CD1c-positive myeloid dendritic cell (primary cell): ENCODE data around the gene MACROD1.
"Not testable (repeated sequence)": the region's sequence is repeated elsewhere in the genome, so short reads cannot be mapped to it uniquely, and the experiment has no call there.

Source experiments
- DNase-seq: peaks from one replicate; pipeline ENCODE4 v3.0.0-alpha.2; 2016; ENCODE audit errors: extremely low spot score

Gene MACROD1

DNA sequence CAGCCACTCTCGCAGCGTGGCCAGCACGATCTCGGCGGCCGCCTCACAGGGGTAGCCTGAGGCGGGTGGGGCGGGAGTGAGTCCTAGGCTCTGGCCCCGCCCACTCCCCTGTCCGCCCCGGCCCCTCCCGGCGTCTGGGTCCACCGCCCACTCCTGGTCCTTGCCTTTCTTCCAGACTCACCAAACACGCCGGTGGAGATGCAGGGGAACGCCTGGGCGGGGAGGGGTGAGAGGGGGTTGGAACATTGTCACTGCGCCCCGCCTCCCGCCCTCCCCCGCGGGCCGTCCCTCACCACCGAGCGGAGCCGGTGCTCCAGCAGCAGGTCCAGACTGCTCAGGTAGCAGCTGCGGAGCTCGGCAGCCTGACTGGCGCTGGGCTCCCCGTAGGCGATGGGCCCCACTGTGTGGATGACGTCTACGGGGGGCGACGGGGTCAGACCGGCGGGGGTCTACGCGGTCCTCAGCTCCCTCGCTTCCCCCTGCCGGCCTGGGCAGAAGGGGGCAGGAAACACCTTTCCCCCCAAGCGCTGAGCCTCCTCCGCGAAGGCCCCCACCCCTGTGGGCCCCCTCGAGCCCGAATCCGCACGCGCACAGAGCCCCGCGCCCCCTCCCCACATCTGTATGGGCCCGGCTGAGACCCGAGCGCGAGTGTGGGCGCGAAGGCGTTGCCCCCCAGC, 166.4 kb downstream of the MACROD1 start:
- peak; percentile 77 for DNase-seq

DNA sequence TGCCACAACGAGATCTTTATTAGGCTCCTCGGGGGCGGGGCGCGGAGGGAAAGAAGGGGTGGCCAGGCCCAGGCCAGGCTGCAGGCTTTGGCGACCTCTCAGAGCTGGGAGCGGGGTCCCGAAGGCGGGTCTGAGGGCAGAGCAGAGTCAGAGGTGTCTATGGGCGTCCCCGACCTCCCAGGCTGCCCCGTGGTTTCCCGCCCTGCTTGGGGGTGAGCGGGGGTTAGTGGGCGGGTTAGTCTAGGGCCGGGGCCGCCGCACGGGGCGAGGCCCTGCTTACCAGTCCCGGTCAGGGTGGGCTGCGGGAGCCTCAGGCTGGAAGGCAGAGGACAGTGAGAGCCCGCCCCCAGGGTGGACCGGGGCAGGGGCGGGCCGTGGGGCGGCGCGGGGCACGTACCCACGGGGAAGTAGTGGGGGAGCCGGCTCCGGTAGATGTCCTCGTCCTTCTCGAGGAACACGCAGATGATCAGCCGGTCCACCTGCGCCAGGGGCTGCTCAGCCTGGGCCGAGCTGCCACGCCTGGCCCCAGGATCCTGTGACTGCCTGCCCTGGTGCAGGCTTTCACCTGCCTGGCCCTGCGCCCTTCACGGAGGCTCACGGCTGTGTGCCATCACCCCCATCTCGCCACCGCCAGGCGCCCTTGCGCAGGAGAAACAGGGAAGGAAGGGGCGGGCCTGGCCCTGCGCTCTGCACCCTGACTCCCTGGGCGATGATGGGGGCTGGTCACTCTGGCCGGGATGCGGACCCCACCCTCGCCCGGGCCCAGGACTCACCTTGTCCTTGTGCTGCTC, 167.2 kb downstream of the MACROD1 start:
- DNase-seq: peak; percentile 54

DNA sequence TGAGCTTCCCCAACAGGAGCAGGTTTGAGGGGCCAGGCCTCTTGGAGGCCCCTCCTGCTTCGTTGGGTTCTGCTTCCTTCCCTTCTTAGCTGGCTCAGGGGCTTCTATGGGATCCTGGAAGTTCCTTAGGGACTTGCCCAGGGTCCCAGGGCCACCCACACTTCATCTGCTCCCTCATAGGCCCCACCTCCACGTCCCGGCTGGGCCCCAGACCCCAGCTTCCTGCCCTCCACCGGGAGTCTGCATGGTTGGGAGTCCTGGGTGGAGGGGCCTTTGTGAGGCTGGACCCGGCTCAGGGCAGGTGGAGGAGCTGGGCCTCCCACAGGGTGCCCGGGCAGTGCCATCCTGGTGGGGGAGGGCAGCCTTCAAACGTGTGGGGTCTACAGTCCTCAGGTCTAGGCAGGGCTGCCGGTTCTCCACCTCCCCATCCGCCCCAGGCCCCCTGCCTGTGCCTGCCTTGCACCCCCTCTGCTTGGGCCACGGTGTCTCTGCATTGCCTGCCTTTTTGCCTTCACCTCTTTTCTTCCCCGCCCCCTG, 168.0 kb downstream of the MACROD1 start:
- no peak for DNase-seq

DNA sequence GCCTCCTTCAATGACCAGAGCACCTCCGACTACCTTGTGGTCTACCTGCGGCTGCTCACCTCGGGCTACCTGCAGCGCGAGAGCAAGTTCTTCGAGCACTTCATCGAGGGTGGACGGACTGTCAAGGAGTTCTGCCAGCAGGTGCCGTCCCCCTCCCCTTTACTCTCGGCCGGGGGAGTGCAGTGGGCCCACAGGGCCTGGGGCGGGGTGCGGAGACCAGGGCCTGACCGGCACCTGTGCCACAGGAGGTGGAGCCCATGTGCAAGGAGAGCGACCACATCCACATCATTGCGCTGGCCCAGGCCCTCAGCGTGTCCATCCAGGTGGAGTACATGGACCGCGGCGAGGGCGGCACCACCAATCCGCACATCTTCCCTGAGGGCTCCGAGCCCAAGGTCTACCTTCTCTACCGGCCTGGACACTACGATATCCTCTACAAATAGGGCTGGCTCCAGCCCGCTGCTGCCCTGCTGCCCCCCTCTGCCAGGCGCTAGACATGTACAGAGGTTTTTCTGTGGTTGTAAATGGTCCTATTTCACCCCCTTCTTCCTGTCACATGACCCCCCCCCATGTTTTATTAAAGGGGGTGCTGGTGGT, 168.7 kb downstream of the MACROD1 start:
- no peak for DNase-seq

DNA sequence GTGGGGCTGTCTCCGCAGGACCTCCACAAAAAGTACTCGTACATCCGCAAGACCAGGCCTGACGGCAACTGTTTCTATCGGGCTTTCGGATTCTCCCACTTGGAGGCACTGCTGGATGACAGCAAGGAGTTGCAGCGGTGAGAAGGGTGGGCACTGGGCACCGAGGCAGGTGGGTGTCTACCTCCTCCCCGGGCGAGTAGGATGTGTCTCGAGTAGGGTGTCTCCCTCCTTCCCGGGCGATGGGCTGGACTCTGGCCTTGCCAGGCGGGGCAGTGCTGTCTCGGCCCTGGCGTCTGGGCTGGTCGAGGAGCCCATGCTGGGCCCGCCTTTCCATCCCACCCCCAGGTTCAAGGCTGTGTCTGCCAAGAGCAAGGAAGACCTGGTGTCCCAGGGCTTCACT, 169.4 kb downstream of the MACROD1 start:
- no peak for DNase-seq

DNA sequence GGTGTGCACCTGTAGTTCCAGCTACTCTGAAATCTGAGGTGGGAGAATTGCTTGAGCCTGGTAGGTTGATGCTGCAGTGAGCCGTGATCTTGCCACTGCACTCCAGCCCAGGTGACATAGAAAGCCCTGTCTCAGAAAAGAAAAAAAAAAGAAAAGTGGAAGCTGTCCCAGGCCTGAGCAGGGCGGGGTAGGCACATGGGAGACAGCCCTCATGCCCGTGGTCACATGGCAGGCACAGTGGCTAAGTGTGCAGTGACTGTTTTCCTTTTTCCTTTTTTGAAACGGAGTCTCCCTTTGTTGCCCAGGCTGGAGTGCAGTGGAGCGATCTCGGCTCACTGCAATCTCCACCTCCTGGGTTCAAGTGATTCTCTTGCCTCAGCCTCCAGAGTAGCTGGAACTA, 171.9 kb downstream of the MACROD1 start:
- peak; percentile 42 for DNase-seq

DNA sequence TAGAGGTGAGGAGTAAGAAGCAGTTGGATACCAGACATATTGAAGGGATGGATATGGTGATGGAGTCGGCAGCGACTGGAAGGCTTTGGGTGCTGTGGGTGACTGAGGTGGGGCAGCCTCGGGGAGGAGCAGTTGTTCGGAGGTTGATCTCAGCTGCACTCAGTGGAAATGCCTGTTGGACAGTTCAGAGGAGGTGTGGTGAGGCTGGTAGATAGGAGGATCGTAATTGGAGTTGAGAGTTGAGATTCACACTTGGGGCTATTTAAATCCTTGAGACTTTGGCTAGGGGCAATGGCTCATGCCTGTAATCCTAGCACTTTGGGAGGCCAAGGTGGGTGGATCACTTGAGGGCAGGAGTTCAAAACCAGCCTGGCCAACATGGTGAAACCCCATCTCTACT, 172.8 kb downstream of the MACROD1 start:
- DNase-seq: no peak

DNA sequence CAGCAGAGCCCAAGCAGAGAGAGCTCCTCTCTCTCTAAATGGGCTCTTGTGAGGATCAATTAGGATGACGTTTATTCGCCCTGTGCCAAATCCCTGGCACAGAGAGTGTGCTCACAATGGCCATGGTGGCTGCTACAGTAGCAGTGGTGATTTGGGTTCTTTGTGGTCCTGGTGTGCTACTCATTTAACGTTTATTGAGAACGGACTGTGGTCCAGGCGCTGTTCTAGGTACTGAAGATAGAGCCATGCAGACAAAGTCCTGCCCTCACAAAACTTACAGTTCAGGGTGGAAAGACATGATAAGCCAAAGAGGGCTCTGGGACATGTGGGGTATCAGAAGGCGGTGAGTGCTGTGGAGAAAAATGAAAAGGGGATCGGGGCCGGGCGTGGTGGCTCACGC, 174.4 kb downstream of the MACROD1 start:
- no peak for DNase-seq

DNA sequence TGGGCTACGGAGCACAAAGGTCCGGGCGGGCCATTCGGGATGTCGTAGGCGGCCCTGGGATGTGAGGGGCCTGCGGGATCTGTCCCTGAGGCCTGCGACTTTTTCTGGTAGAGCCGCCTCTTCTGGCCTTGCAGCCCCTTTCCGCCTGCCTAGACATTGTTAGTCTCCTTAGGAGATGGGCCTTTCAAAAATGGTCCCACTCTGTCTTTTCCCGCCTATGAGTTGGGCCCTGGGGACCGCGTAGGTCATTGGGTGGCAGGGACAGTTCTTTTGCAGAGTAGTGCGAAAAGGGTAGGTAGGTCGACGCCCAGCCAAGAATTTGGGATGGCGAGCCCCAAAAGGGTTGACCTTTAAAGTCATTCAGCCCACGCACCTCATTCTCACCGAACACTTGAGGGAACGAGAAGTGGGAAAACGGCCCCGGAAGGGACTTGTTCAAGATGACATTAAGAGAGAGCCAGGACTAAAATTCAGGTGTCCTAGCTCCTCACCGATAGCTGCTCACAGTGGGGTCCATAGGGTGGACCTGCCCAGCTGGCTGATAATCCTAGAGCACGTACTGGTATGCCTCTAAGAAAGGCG, 178.9 kb downstream of the MACROD1 start:
- no peak for DNase-seq

DNA sequence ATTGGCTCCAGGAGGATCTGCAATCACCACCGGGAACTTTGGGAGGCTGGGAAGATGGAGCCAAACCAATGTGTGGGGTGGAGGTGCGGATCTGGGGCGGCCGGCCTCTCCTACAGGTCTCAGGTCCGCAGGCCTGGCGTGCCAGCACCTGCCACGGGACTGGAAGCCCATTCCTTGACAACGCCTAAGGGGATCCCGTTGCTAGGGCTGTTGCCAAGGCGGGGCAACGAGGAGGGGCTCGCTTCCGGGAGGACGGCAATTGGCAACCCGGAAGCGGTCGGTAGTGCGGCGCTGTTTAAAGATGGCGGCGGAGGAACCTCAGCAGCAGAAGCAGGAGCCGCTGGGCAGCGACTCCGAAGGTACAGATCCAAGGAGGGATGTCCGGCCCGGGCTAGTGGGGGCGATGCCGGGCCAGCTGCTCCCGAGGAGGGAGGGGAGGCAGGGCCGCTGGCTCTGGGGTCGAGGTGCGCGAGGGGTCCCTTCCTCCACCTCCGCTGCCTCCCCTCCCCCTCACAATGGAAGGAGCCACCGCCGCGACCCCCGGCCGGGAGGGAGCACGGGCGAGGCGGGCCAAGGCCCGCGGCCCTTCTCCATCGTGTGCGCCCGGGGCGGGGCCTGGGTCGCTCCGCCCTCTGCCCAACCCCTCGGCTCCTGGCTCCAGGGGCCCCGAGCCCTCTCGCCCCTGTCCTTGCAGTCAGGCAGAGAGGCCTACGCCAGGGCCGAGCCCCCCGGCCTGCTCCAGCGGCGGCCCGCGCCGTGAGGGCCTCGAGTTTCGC, 179.6 kb downstream of the MACROD1 start, which contains the start of gene OTUB1:
Gene OTUB1, plus strand, starts transcription at position 283 of the 776 bp plus-strand sequence. Its CDS starts 19 bp downstream, at position 302.
- peak; percentile 94 for DNase-seq

DNA sequence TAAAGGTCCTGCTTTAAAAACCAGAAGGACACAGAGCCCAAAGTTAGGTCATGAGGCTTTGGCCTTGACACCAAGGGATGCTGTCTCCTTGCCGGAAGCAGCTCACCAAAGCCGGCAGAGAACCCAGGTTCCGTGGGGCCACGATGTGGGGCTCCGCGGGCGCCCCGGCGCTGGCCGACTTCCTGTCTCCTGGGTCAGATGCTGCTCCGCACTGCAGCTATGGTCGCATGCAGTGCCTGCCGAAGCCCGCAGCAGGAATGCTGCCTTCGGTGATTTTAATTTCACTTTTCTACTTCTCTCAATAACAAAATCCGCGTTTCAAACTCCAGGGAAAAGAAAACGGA, 180.1 kb downstream of the MACROD1 start:
- peak; percentile 63 for DNase-seq

DNA sequence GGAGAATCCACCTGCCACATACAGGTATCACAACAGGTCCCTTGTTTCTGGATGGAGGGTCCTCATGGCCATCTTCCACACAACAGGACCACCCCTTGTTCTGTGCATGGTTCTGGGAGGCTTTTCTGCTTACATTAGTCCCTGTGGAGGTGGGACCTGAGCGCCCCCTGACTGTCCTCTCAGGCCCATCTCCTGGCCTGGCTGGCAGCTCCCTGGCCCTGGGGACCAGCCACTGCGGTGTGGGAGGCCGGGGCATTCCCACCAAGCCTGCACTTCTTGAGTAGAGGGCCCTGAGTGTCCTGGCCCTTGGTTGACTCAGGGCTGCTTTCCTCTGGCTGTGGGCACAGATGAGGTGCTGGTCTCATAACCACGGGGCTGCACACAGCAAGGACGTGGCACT, 186.5 kb downstream of the MACROD1 start:
- no peak for DNase-seq

DNA sequence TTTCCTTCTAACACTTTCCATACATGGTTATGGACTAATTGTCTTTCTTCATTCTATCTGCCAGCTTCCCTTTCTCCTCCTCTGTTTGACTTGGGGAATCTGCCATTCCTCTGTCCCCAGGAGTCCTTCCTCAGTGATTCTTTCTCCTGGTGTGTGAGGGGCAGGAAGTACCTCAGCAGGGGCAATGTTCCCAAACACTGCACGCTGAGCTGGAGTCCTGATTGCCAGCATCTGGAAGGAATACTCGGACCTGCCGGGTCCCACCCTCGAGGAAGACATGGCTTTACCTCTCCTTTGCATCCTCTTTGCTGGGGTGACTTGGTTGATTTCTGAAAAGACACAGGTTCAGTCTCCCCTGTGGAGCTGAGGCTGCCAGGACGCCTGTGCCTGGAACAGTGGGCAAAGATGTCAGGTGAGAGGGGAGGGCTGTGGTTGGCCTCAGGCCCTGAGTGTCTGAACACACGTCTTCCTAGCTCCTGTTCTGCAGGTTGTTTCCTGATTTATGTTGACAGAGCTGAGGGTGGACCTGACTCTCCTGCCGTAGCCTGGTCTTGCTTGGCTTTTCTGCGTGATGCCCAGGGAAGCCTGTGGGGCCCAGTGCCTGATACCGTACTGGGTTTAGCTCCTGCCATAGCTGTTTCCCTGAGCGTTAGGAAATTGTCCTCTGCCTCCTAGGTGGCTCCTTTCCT, 187.2 kb downstream of the MACROD1 start:
- DNase-seq: no peak

DNA sequence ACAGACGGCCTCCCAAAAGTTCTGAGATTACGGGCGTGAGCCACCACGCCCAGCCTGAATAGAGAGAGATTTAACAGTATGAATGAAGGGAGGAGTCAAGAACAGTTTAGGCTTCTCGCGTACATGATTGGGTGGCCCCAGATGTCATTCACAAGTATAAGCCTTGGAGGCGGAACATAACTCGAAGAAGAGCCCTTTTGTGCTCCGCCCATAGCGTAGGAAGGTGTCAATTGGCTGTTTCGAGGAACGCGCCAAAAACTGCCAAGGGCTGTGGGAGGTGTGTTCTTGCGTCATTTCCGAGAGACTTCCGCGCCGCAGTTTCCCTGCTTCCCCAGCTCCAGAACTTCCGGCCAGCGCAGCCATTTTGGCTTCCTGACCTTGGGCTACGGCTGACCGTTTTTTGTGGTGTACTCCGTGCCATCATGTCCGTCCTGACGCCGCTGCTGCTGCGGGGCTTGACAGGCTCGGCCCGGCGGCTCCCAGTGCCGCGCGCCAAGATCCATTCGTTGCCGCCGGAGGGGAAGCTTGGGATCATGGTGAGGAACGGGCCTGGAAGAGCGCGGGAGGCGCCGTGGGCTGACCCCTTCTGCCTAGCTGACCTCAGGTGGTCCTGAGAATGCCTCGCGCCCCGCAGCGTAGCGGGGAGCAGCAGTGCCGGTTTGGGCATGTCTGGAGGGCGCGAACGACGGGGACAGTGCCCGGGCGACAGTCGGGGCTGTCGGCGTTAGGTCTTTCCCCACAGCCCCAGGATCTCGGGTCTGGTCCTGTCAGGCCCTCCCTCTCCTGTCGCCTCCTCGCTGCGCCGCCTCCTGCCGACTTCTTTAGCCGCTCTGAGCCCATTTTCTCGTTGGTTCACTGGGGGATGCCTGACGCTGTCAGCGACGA, 191.4 kb downstream of the MACROD1 start, which contains the start of gene COX8A:
Gene COX8A, plus strand, starts transcription at position 362 of the 885 bp plus-strand sequence. Its CDS starts 61 bp downstream, at position 423.
- peak; percentile 100 for DNase-seq

DNA sequence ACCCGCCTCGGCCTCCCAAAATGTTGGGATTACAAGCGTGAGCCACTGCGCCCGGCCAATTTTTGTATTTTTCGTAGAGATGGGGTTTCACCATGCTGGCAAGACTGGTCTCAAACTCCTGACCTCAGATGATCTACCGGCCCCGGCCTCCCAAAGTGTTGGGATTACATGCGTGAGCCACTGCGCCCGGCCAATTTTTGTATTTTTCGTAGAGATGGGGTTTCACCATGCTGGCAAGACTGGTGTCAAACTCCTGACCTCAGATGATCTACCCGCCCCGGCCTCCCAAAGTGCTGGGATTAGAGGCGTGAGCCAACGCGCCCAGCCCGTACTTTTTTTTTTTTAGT, 192.0 kb downstream of the MACROD1 start:
- not testable (repeated sequence) for DNase-seq

DNA sequence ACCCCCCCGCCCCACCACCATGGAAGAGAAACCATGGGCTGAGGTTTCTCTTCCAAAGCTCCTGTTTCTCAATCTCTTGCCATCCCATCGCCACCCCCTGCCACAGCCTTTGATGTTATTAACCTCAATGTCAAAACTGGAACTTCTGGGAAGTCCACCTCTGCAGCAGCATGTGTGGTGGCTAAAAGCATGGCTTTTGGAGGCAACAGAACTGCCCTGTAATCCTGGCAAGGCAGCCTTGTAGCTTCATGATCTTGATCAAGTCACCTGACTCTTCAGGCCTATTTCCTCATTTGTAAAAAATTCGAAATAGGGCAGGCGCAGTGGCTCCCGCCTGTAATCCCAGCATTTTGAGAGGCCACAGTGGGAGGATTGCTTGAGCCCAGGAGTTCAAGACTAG, 195.0 kb downstream of the MACROD1 start:
- DNase-seq: peak; percentile 64

DNA sequence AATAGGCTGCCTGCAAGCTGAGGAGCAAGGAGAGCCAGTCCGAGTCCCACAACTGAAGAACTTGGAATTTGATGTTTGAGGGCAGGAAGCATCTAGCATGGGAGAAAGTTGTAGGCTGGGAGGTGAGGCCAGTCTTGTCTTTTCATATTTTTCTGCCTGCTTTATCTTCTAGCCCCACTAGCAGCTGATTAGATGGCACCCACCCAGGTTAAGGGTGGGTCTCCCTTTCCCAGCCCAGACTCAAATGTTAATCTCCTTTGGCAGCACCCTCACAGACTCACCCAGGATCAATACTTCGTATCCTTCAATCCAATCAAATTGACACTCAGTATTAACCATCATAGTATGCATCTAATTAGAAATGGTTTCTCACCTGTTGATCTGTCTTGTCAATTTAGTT, 196.5 kb downstream of the MACROD1 start:
- no peak for DNase-seq

DNA sequence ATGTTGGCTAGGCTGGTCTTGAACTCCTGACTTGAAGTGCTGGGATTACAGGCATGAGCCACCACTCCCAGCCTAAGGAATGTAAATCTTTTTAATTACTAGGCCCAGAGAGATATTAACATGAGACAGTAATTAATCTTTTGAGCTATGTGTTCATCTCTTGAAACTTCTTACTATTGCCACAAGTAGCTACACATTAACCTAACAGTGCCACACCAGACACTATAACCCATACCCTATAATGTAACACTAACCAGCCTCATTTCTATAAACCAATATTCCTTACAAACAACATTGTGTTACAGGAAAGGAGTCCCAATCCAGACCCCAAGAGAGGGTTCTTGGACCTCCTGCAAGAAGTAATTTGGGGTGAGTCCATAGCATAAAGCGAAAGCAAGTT, 199.5 kb downstream of the MACROD1 start:
- DNase-seq: no peak

DNA sequence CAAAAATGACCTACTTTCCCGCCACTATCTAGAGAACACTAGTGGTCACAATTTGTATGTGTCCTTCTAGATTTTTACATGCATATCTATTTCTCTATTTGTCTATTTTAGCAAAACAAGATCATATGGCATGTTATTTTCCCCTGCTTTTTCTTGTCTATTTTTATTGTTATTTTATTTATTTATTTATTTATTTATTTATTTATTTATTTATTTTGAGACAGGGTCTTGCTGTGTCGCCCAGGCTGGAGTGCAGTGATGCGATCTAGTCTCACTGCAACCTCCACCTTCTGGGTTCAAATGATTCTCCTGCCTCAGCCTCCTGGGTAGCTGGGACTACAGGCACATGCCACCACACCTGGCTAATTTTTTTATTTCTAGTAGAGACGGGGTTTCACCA, 202.0 kb downstream of the MACROD1 start:
- DNase-seq: not testable (repeated sequence)
